SH-SY5Y (cell line): ENCODE measurements around the gene MACROD2.

ENCODE experiments used
- GATA2 ChIP-seq: IDR thresholded peaks from 2 replicates; pipeline ENCODE4 v1.6.1; 2011; ENCODE audit warnings: mild to moderate bottlenecking, low read depth, low read length
- GATA3 ChIP-seq: IDR thresholded peaks from 2 replicates; pipeline ENCODE4 v1.6.1; 2011; ENCODE audit warnings: low read depth, mild to moderate bottlenecking, low read length, moderate library complexity

MACROD2 gene

GRCh38 chr20:15942130-15942529 lies 1946.8 kb downstream of the MACROD2 start:
- TF ChIP-seq GATA2, result no peak
- no peak for TF ChIP-seq GATA3

- TF ChIP-seq GATA2 (no peak), GATA3 (no peak)
Observed at GRCh38 chr20:15945289-15945688, 1950.0 kb downstream of the MACROD2 start.

DNA sequence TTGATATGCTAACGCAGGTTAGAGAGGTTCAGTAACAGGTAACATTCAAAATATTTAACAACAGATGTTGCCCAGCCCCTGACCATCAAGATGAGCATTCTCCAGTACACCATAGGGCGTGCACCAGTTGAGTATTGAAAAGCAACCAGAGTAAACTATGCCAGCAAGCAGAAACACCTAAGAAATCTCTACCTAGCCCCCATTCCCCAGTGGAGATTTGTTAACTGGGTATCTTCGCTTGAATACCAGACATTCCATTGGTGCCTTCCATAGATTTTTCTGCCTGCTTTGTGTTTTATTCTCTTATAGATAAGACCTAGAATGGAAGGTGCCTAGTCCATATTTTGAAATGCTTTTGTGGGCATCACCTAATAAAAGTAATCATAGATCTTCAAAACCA lies 1954.1 kb downstream of the MACROD2 start:
- TF ChIP-seq GATA2 (no peak), GATA3 (no peak)

DNA sequence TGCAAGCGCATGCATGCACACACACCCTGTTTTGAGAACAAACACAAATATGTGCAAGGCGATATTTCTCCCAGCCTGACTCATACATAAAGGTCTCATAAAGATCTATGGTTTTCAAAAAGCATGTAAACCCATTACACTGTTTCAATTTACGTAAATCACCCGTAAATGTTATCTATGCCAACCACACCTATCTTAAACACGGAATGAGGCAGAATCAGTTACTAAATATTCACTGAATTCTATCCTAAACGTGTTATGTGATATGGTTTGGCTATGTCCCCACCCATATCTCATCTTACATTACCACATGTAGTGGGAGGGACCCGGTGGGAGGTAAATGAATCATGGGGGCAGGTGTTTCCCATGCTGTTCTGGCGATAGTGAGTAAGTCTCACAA lies 1956.3 kb downstream of the MACROD2 start:
- TF ChIP-seq GATA3 (no peak), GATA2 (no peak)

- TF ChIP-seq GATA2 (no peak), GATA3 (no peak)
Observed at GRCh38 chr20:15958142-15958541, 1962.8 kb downstream of the MACROD2 start.

- TF ChIP-seq GATA2 (no peak), GATA3 (no peak)
Observed at GRCh38 chr20:15965165-15965564, 1969.8 kb downstream of the MACROD2 start.

DNA sequence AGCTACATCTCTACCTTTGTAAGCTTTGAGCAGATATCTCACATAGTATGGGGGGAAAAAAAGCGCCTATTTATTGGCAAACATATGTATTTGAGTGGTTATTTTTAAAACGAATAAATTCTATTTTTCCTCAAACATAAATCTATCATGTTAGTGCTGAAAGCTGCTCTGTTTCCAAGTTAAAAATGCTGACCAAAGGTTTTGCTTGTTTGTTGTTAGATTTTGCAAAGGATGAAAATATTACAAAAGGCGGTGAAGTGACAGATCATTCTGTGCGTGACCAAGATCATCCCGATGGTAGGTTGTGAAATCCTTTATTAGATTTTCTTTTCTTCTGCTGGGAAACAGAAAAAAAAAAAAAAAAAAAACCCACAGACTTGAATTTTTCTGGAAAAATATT lies 1972.0 kb downstream of the MACROD2 start:
- no peak for TF ChIP-seq GATA2
- no peak for TF ChIP-seq GATA3

GRCh38 chr20:15976047-15976736 lies 1980.9 kb downstream of the MACROD2 start:
- TF ChIP-seq GATA2 (no peak), GATA3 (no peak)

DNA sequence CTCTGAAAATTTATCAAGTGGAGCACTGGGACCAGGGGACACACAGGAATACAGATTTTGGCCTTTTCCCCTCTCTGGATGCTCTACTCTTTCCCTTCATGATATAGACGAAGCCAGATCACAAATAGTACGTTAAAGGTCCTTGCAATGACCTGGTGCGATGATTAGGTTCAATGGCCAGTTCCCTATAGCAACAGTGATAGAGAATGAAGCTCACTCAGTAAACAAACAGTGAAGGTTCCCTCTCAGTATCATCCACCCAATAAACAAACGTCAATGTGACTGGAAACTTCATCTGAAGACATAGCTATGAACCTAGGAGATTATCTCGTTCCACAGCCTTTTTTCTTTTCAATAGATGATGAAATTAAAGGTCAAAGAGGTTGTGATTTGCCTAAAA lies 1981.7 kb downstream of the MACROD2 start:
- no peak for TF ChIP-seq GATA2
- TF ChIP-seq GATA3, result no peak

DNA sequence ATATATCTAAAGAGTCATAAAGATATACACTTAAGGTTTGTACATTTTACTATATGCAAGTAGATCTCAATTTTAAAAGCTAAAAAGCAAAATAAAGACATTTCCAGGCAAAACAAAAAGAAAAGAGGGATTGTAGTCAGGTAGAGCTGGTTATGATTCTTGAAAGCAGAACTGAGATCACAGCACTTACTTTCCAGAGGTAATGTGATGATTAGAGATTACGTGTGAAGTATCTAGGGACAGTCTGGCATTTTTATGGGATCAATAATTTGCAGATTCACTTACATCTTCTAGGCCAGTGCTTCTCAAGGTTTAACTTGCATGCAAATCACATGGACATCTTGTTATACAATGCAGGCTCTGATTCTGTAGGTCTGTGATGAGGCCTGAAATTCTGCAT lies 1982.4 kb downstream of the MACROD2 start:
- TF ChIP-seq GATA3, result no peak
- TF ChIP-seq GATA2, result no peak

- TF ChIP-seq GATA2 (no peak), GATA3 (no peak)
Observed at GRCh38 chr20:15986690-15987089, 1991.4 kb downstream of the MACROD2 start.

- TF ChIP-seq GATA3 (no peak), GATA2 (no peak)
Observed at GRCh38 chr20:15991279-15991678, 1996.0 kb downstream of the MACROD2 start.

GRCh38 chr20:15992564-15992963 lies 1997.2 kb downstream of the MACROD2 start:
- TF ChIP-seq GATA2, result no peak
- TF ChIP-seq GATA3, result no peak

- TF ChIP-seq GATA2, result no peak
- no peak for TF ChIP-seq GATA3
Observed at GRCh38 chr20:16000112-16000511, 2004.8 kb downstream of the MACROD2 start.

DNA sequence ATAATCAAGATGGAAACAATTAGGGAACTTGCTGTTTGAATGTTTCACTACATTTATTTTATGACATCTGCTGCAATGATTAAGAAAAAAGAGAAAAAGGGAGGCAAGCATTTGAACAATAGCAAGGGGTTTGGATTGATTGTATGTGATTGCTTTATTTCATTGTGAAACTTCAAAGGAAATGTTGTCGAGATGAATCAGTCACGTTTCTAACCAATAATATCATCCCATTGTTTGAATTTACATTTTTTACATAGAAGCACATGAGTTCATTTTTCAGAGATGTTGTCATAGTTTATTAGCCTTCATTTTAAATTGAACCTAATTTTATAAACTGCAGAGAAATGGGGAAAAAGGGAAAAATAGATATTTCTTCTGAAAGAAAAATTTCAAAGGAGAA lies 2006.0 kb downstream of the MACROD2 start:
- TF ChIP-seq GATA3 (no peak), GATA2 (no peak)

- TF ChIP-seq GATA2, result no peak
- no peak for TF ChIP-seq GATA3
Observed at GRCh38 chr20:16003310-16003709, 2008.0 kb downstream of the MACROD2 start.
